Pulmonary artery endothelial cell (primary cell): ENCODE results near the gene BGLAP. TPM values are rescaled to one million over a fixed set of nuclear protein-coding genes. Genes with fewer than 3 reads are reported as not detected.

Experiments used
- DNase-seq: peaks from one replicate; pipeline ENCODE4 v3.0.0-alpha.2; 2011; ENCODE audit warnings: low read depth, low spot score
- total RNA-seq: library from RNA; depleted of rRNA; stranded (reverse); fragments of >200 nt; gene quantifications from 2 replicates; pipeline ENCODE4 v1.2.3, GENCODE V29; 2014

BGLAP gene
- total RNA-seq, 1 donor from 2014 or later: 0.13 TPM

DNA sequence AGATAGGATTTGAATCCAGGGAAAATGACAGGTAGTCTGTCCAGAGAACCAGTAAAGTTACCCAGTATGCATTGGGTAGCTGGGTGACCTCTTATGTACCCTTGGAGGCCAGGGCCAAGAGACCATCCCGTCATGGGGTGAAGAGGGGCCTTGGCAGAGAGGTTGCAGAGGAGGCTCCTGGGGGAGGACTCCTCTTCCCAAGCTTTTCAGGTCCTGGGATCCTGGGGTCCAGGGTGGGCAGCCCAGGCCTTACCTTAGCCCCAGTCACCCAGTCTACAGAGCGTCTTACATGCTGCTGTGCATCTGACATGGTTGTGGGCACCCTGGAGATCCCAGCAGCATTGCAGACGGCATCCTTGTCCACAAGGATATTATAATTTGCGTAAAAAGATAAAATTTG is 15.2 kb upstream of the BGLAP start:
- DNase-seq: no peak

GRCh38 chr1:156228501-156228900 is 13.5 kb upstream of the BGLAP start:
- DNase-seq: no peak

GRCh38 chr1:156229809-156230472 is 12.0 kb upstream of the BGLAP start:
- no peak for DNase-seq

- DNase-seq: no peak
Observed at GRCh38 chr1:156230473-156230837, 11.5 kb upstream of the BGLAP start.

DNA sequence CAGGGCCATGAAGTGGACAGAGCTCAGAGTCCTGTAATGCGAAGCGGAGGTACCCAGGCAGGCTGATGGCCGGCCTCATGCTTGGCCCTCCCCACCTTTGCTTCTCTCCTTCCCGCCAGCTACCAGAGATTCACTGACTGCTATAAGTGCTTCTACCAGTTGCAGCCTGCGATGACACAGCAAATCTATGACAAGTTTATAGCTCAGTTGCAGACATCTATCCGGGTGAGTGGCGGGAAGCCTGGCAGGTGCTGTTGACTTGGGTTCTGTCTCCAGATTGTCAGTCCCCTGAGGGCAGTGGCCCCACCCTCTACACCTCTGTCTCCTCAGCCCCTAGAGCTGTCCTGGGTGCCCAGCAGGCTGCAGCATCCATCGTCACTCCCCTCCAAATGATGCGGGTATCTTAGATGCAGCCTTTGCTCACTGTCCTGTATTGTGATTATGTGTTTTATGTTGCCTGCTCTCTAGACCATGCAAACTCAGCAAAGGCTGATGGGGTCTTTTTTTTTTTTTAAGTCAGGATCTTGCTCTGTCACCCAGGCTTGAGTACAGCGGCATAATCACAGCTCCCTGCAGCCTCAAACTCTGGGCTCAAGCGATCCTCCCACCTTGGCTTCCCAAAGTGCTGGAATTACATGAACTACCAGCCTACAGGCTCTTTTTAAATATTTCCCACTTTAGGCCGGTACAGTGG is 9.6 kb upstream of the BGLAP start:
- no peak for DNase-seq

DNA sequence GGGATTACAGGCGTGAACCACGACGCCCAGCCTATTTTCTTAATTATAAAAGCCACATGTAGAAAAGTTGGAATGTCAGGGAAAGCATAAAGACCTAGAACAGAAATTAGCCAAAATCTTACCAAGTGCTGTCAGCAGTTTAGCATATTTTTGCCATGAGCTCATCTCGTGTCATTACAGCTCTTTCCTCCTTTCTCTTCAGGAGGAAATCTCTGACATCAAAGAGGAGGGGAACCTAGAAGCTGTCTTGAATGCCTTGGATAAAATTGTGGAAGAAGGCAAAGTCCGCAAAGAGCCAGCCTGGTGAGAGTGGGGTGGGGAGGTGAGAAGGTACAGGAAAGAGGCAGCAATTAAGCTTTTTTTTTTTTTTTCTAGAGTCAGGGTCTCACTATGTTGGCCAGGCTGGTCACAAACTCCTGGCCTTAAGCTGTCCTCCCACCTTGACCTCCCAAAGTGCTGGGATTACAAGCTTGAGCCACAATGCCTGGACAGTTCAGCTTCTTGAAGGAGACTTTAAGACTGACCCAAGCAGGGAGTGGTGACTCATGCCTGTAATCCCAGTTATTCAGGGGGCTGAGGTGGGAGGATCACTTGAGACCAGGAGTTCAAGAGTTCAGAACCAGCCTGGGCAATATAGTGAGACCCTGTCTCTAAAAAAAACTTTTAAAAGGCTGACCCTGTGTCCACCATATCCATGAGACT is 8.4 kb upstream of the BGLAP start:
- DNase-seq: no peak

- DNase-seq: no peak
Observed at GRCh38 chr1:156236164-156236563, 5.8 kb upstream of the BGLAP start.

GRCh38 chr1:156238248-156238647 is 3.7 kb upstream of the BGLAP start:
- DNase-seq: no peak

DNA sequence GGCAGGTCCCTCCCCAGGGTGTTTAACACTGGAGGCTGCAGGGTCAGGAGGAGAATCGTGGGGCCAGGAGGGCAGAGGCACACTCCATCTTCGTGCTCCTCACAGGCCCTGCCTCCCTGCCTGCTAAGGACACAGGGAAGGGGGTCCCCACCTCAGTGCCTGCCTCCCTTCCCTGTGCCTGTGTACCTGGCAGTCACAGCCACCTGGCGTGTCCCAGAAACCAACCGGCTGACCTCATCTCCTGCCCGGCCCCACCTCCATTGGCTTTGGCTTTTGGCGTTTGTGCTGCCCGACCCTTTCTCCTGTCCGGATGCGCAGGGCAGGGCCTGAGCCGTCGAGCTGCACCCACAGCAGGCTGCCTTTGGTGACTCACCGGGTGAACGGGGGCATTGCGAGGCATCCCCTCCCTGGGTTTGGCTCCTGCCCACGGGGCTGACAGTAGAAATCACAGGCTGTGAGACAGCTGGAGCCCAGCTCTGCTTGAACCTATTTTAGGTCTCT is 623 bp upstream of the BGLAP start:
- DNase-seq: no peak

DNA sequence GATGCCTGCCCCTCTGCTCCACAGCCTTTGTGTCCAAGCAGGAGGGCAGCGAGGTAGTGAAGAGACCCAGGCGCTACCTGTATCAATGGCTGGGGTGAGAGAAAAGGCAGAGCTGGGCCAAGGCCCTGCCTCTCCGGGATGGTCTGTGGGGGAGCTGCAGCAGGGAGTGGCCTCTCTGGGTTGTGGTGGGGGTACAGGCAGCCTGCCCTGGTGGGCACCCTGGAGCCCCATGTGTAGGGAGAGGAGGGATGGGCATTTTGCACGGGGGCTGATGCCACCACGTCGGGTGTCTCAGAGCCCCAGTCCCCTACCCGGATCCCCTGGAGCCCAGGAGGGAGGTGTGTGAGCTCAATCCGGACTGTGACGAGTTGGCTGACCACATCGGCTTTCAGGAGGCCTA is 754 bp downstream of the BGLAP start:
- DNase-seq: no peak

DNA sequence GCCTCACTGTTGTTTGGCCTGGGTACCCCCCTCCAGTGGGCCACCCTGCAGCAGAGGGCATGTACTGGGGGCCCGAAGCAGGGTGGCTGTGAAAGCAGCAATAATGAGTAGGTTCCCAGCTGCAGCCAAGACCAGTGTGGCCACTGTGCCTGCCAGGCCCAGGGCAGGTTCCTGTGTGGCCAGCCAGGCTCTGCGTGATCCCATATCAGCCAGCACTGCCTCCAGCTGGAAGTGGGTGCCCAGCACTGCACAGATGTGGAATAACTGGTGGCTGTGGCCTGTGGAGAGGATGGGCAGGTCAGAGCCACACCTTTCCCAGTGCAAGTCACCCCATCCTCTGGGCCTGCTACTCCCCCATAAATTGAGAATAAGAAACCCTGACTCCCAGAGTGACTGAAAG is 2.1 kb downstream of the BGLAP start:
- DNase-seq: no peak

DNA sequence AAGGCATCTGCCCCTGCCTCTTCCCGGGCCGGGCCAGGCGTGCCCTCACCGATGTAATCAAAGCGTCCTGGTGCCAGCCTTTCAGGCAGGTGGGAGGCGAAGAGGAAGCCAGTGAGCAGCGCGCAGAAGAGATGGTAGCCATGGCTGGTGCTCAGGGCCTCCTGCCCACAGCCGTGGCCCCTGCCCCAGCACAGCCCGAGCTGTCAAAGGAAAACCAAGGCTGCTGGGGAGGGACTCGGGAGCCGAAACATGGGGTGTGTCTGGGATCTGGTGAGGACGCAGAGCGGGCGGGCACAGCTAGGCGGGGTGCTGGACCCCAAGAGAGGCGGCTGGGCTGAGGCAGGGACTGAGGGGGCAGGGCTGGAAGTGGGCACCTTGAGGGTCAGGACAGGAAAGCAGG is 2.7 kb downstream of the BGLAP start:
- DNase-seq: no peak

GRCh38 chr1:156245451-156246232 is 3.7 kb downstream of the BGLAP start:
- no peak for DNase-seq

DNA sequence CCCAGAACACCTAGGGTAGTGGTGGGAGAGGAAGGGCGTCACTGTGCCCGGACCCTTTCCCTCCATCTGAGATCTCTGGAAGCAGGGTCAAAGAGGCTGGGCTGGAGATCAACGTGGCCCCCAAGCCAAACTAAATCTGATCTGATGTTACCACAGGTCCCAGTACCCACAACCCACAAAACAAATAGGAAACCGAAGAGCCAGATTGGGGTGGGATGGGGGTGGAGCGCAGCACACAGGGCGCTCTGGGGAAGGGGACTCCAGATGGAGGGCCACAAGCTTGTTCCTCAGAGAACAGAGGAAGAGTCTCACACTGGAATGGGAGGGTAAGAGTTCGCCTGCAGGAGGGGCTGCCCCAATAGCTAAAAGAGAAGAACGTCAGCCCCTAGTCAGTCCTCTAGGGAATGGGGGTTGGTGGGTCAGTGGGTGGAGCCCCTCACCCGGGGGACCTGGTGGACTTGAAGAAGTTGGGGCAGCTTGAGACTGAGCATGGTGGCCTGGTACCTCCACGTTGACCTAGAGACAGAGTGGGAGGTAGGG is 4.3 kb downstream of the BGLAP start:
- DNase-seq: no peak

GRCh38 chr1:156246781-156247459 is 4.9 kb downstream of the BGLAP start:
- no peak for DNase-seq

GRCh38 chr1:156247460-156248322 is 5.7 kb downstream of the BGLAP start, which contains the start of gene PAQR6:
Gene PAQR6, minus strand, starts transcription at chr1:156248056. Its CDS starts 1,325 bp downstream, at chr1:156246731.
- no peak for DNase-seq

DNA sequence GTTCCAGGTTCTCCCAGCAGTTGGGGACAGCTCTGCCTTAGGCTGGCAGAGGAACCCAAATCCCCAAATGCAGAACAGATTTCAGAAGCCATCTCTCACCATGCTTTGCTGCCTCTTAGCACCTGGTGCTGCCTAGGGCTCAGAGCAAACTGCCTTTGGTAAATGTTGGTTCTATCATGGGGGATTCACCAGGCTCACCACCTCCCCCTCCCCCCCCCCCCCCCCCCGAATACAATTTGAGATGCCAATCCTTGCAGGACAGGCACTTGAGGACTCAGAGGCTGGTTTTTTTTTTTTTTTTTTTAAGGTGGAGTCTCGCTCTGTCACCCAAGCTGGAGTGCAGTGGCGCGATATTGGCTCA is 6.3 kb downstream of the BGLAP start:
- DNase-seq: no peak

DNA sequence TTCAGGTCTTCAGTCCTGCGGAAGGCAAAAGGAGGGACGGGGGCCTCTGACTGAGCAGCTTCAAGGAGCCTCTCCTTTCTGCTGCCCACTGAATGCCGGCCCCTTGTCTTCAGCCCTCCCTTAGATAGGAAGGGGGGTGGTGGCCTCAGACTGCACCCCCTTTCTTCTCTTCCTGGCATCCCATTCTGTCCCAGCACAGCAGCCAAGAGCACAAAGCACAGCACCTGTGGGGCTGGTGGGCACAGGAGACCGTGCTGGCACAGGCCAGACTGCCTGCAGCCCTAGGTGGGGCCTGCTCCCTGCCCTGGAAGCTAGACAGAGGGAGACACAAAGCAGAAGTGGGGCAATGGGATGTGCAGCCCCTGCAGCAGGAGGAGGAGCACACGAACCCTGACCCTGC is 7.6 kb downstream of the BGLAP start:
- no peak for DNase-seq

GRCh38 chr1:156251527-156251926 is 9.5 kb downstream of the BGLAP start:
- DNase-seq: no peak

- no peak for DNase-seq
Observed at GRCh38 chr1:156253634-156254033, 11.7 kb downstream of the BGLAP start.
